HUDEP-2 (cell line): ENCODE results near the gene CORO2B.

ENCODE experiments used
- DNase-seq, 76 experiments: peaks; one replicate each; lab custom pipeline; 2025; ENCODE audit not compliant: unreplicated experiment in 76 of 76; lab: John Stamatoyannopoulos, UW

CORO2B gene

GRCh38 chr15:68691705-68692104 is 112.9 kb downstream of the CORO2B start:
- peak in 41 of 76 experiments; percentile 3 to 62 (median 24) for DNase-seq

GRCh38 chr15:68693071-68693470 is 114.3 kb downstream of the CORO2B start:
- DNase-seq = no peak

GRCh38 chr15:68694111-68694510 is 115.3 kb downstream of the CORO2B start:
- DNase-seq = no peak

- no peak for DNase-seq
These were observed 116.3 kb downstream of the CORO2B start for GRCh38 chr15:68695061-68695595.

GRCh38 chr15:68696414-68697363 is 117.9 kb downstream of the CORO2B start:
- DNase-seq = no peak

GRCh38 chr15:68697711-68698690 is 119.2 kb downstream of the CORO2B start:
- DNase-seq = no peak

GRCh38 chr15:68698708-68699107 is 119.9 kb downstream of the CORO2B start:
- DNase-seq = no peak

- no peak for DNase-seq
These were observed 120.5 kb downstream of the CORO2B start for GRCh38 chr15:68699124-68699880.

GRCh38 chr15:68699881-68700454 is 121.2 kb downstream of the CORO2B start:
- DNase-seq = no peak

- DNase-seq = no peak
These were observed 121.8 kb downstream of the CORO2B start for GRCh38 chr15:68700455-68701123.

GRCh38 chr15:68701886-68702285 is 123.1 kb downstream of the CORO2B start:
- DNase-seq = no peak

GRCh38 chr15:68704496-68705021 is 125.8 kb downstream of the CORO2B start:
- peak in 75 of 76 experiments; percentile 37 to 98 (median 87) for DNase-seq

GRCh38 chr15:68706256-68706655 is 127.5 kb downstream of the CORO2B start:
- no peak for DNase-seq

- DNase-seq = peak in 12 of 76 experiments; percentile 6 to 38 (median 20)
These were observed 128.1 kb downstream of the CORO2B start for GRCh38 chr15:68706931-68707330.

- no peak for DNase-seq
These were observed 128.6 kb downstream of the CORO2B start for GRCh38 chr15:68707386-68707785.

GRCh38 chr15:68709876-68710275 is 131.1 kb downstream of the CORO2B start:
- peak in 2 of 76 experiments; percentile 7 to 41 for DNase-seq

GRCh38 chr15:68710536-68710935 is 131.7 kb downstream of the CORO2B start:
- no peak for DNase-seq

GRCh38 chr15:68711406-68711805 is 132.6 kb downstream of the CORO2B start:
- no peak for DNase-seq

GRCh38 chr15:68712886-68713285 is 134.1 kb downstream of the CORO2B start:
- no peak for DNase-seq
